Measurements from ENCODE around the gene FAM8A1. TPM values are rescaled to one million over a fixed set of nuclear protein-coding genes. Genes with fewer than 3 reads are reported as not detected.

Gene FAM8A1
- total RNA-seq, 1 experiment from 2014 or later, result 13.4 TPM

- Histone ChIP-seq H3K9ac (ENCODE audit: low read length) (peak overlapping the region; percentile 78), H3K27me3 (ENCODE audit: insufficient read depth, low read length) (no peaks in the 10 kb centered on the region), H3K4me1 (ENCODE audit: control insufficient read depth in 1 of 2, insufficient read depth in 2 of 2, low read length in 2 of 2) (peaks cover 3 to 26% of the 10 kb centered on the region in 2 experiments; a peak in 2 of 4 replicates), H3K27ac (ENCODE audit: low read depth, low read length) (peak overlapping the region; percentile 64), H3K9me2 (ENCODE audit: insufficient read depth) (no peaks in the 10 kb centered on the region), H3K4me3 (replicated peaks in 1 of 2; ENCODE audit: low read depth in 1 of 2, low read length in 2 of 2) (peak overlapping the region; percentile 66 to 79), H3K9me3 (ENCODE audit: control insufficient read depth in 1 of 2, insufficient read depth in 1 of 2, low read depth in 1 of 2, low read length in 2 of 2) (no peaks in the 10 kb centered on the region), H4K20me1 (ENCODE audit: insufficient read depth) (no peaks in the 10 kb centered on the region), H3K36me3 (ENCODE audit: control insufficient read depth in 1 of 2, insufficient read depth in 2 of 2, low read length in 2 of 2) (peaks cover 0 to 2% of the 10 kb centered on the region in 2 experiments; a peak in 2 of 4 replicates), H2AFZ (ENCODE audit: low read depth, low read length, poor library complexity, severe bottlenecking) (no peak overlapping the region), H3K4me2 (ENCODE audit: low read length) (peak overlapping the region; percentile 91), H3K79me2 (ENCODE audit: insufficient read depth, low read length) (0 out of 2 replicates have a peak, but pooled peaks cover 9% of the 10 kb centered on the region)
- no peak for DNase-seq (ENCODE audit: low read depth, low spot score)
- ChIA-PET RAD21 (ENCODE audit: low non-redundant PET in 1 of 2, low total read pairs in 2 of 2, uncharacterized antibody in 2 of 2, unreplicated experiment in 2 of 2) (interaction anchor here in 1 of 2 experiments (1.2 kb wide), 1 partner anchor 12 kb away, joined by 3 read pairs; no protein-coding TSS in a partner anchor), POLR2A (interaction anchor here (0.9 to 1.8 kb wide), 5 partner anchors 9 to 664 kb away, joined by 3 to 13 read pairs (median 3); partner anchors contain the start of gene DEK), CTCF (interaction anchor here (1.2 kb wide), 1 partner anchor 15 kb away, joined by 3 read pairs; no protein-coding TSS in a partner anchor)
- TF ChIP-seq POLR2AphosphoS5 (IDR thresholded peaks at IDR 0.05; ENCODE audit: low read depth, low read length) (no peak), ZFX (IDR thresholded peaks at IDR 0.05) (peak; percentile 89), EGR1 (IDR thresholded peaks at IDR 0.05; ENCODE audit: low read depth) (peak; percentile 90), RAD21 (IDR thresholded peaks at IDR 0.05; ENCODE audit: low read depth) (0 out of 2 replicates have a peak, but pooled peaks have one; percentile 4), ZBTB33 (IDR thresholded peaks at IDR 0.05; ENCODE audit: extremely low read depth, insufficient replicate concordance, low read length) (no peak), SIN3A (IDR thresholded peaks at IDR 0.05; ENCODE audit: low read depth) (peak; percentile 27; the same call in 1 of the 2 replicates)
- ATAC-seq, result peak; percentile 56
- BruUV-seq (replicated peaks), result no TSS peak
- intact Hi-C loops (cut with micrococcal nuclease), result no loop called here
Measured at GRCh38 chr6:17600527-17601385, 654 bp downstream of the FAM8A1 start.

Measured in HCT116 (cell line).